AG04450 (cell line): Measurements from ENCODE around the gene ADAMTS1. TPM values are rescaled to one million over a fixed set of nuclear protein-coding genes. Genes with fewer than 3 reads are reported as not detected.

Source experiments
- CTCF ChIA-PET: fragments of 300-600, 350-600 bp; formaldehyde crosslinking; extraction: SDS; loops from one replicate; lab custom pipeline; 2022; ENCODE audit warnings: antibody characterized with exemption, inconsistent platforms; lab: Charles Lee
- POLR2A ChIA-PET: fragments of 350-600 bp; formaldehyde crosslinking; extraction: SDS; loops from one replicate; lab custom pipeline; 2021; ENCODE audit warnings: antibody characterized with exemption, inconsistent platforms; lab: Yijun Ruan, JAX
- DNase-seq: peaks from one replicate; pipeline ENCODE4 v3.0.0-alpha.2; 2011; ENCODE audit warnings: low read depth, low spot score
- H3K27ac ChIP-seq: one replicate; pipeline ENCODE4 v1.5.1; 2012; ENCODE audit warnings: low read depth, low read length, control low read depth
- H3K27me3 ChIP-seq: one replicate; pipeline ENCODE4 v1.6.0; 2012; ENCODE audit warnings: low read length; ENCODE audit not compliant: control insufficient read depth, insufficient read depth
- H3K4me3 ChIP-seq: 2 replicates; pipeline ENCODE4 v1.5.1; 2011; ENCODE audit warnings: mild to moderate bottlenecking, low read depth, low read length, control low read depth
- H3K9me3 ChIP-seq: 2 replicates; pipeline ENCODE4 v1.5.1; 2012; ENCODE audit warnings: low read length; ENCODE audit not compliant: control insufficient read depth, insufficient read depth
- CTCF ChIP-seq: IDR thresholded peaks from 2 replicates; pipeline ENCODE4 v1.5.1; 2011; ENCODE audit warnings: low read depth, low read length, control low read depth, inconsistent platforms
- polyA plus RNA-seq: library from polyadenylated mRNA; depleted of rRNA; stranded (reverse); fragments of >200 nt; gene quantifications from 2 replicates; pipeline ENCODE4 v1.2.3, GENCODE V29; 2011

Gene ADAMTS1
- polyA plus RNA-seq, 1 experiment: 309 TPM

GRCh38 chr21:26809745-26810144 lies 35.5 kb downstream of the ADAMTS1 start:
- TF ChIP-seq CTCF: no peak
- ChIA-PET CTCF (interaction anchor here (1.5 kb wide), 1 partner anchor 24 kb away, joined by 7 read pairs; no protein-coding TSS in a partner anchor), POLR2A (no interaction called here)
- Histone ChIP-seq H3K27me3 (no peaks in the 10 kb centered on the region), H3K4me3 (no peak overlapping the region), H3K27ac (no peak overlapping the region), H3K9me3 (no peaks in the 10 kb centered on the region)
- no peak for DNase-seq

DNA sequence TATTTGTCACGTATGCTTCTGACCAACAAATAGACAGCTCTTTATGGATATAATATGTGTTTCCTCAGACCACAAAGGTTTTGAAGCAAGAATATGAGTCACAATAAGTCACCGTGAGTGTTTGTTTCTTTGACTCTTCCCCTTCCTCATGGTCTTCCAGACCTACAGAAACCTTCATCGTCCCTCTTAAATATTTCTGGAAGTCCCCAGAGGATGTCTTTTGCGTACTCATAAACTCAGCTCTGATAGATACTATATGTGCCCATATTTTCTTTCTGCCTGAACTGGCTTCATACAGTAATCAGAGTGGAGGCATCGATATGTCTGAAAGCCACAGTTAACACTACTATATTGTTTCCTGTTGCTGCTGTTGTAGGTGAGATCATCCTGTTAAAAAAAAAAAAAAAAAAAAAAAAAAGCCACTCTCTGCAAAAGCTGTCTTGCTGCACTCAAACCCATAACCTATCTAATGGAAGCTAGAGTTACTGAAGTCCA lies 38.4 kb downstream of the ADAMTS1 start:
- H3K4me3 ChIP-seq: no peak overlapping the region
- ChIA-PET POLR2A (interaction anchor here (0.6 to 0.7 kb wide), 3 partner anchors 21 to 1744 kb away, joined by 3 to 4 read pairs (median 3); no protein-coding TSS in a partner anchor), CTCF (interaction anchor here (1.8 kb wide), 1 partner anchor 9 kb away, joined by 9 read pairs; no protein-coding TSS in a partner anchor)
- TF ChIP-seq CTCF: no peak
- DNase-seq: no peak
- H3K27me3 ChIP-seq: no peaks in the 10 kb centered on the region
- H3K9me3 ChIP-seq: no peaks in the 10 kb centered on the region
- no peak overlapping the region for H3K27ac ChIP-seq

DNA sequence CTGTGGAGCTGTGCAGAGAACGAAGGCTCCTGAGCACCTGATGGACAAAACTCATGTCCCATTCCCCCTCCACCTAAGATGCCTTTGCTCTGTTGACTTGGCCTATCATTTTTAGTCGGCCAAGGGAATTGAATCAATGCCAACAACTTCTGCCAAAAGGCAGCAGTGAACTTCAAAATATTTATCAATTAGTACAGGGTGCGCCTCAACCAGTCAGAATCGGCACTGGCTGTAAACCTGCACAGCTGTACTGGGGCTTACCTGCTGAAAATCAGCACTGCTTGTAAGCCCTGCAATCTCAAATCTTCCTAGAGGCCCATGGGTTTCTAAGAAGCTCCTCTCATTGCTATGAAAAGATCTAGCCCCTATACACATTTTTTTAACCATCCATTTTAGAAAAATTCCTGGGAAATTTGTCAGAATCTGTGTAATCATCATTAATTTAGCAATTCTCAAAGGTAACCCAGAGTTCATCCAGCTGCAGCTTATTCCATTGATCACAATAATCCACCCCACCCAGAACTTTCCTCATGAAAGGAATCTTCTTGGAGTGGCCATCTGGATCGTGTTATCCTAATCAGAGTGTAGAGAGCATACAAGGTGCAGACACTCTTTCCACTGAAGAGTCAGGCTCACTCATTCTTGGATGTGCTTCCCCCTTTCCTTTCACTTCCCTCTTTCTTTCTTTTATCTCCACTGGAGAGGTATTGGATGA lies 40.2 kb downstream of the ADAMTS1 start:
- no peak for TF ChIP-seq CTCF
- ChIA-PET POLR2A (no interaction called here), CTCF (interaction anchor here (0.6 to 1.1 kb wide), 2 partner anchors 11 kb away, joined by 3 read pairs; no protein-coding TSS in a partner anchor)
- no peak for DNase-seq
- Histone ChIP-seq H3K27me3 (no peaks in the 10 kb centered on the region), H3K4me3 (no peak overlapping the region), H3K27ac (no peak overlapping the region), H3K9me3 (no peaks in the 10 kb centered on the region)

DNA sequence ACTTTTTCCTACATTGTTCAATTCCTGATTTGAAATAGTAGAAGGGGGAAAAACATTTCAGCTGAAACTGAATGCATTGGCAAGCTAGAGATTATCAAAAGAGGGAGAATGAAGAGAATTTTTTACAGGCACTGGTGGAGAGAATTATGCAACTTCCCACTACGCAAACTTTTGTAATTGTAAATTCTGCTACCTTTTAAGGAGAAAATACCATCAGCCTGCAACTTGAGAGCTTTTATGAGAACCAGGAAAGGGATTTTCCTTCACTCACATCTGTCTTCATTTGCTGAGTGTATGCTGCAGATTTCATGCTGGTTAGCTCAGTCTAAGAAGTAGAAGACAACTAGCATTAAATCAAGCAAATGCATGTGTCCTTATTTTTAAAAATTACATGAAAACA lies 43.7 kb downstream of the ADAMTS1 start:
- POLR2A ChIA-PET: interaction anchor here (0.8 to 1.1 kb wide), 4 partner anchors 13 to 43 kb away, joined by 3 to 9 read pairs (median 4); no protein-coding TSS in a partner anchor
- H3K4me3 ChIP-seq: no peak overlapping the region

More for the DNA sequence above, 43.7 kb downstream of the ADAMTS1 start:
- no peak for TF ChIP-seq CTCF
- CTCF ChIA-PET: interaction anchor here (1.7 kb wide), 1 partner anchor 14 kb away, joined by 8 read pairs; no protein-coding TSS in a partner anchor
- Histone ChIP-seq H3K27me3 (no peaks in the 10 kb centered on the region), H3K27ac (peak overlapping the region; percentile 91), H3K9me3 (no peaks in the 10 kb centered on the region; the same call in 1 of the 2 replicates)
- DNase-seq: peak; percentile 84
